Right lobe of liver (tissue), 6 donors: ENCODE results near the gene EFNA3. TPM values are rescaled to one million over a fixed set of nuclear protein-coding genes. Genes with fewer than 3 reads are reported as not detected.
A peak's percentile ranks its signal among the peaks of the same experiment; 100 is the strongest.

ENCODE experiments used
- ATAC-seq, 4 donors: fragments of 200-7000 bp; cut with Tn5 transposase; one replicate each; pipeline ENCODE4 v1.9.1; 2020; ENCODE audit warnings: mild to moderate bottlenecking in 4 of 4, moderate library complexity in 4 of 4
- DNase-seq, 3 donors: peaks; one replicate each; pipeline ENCODE4 v3.0.0-alpha.2; 2020
- H3K27ac ChIP-seq, 3 donors: fragments of 200-600 bp; one replicate each; pipeline ENCODE4 v1.8.0; 2022
- H3K27me3 ChIP-seq, 2 donors: fragments of 200-600 bp; one replicate each; pipeline ENCODE4 v1.8.0; 2022
- H3K36me3 ChIP-seq, 4 donors: fragments of 200-600 bp; sonication (generic) in 1 of 4; one replicate each; pipeline versions ENCODE4 v1.5.1 to v1.8.0; 2017 to 2022; ENCODE audit warnings: control low read depth in 1 of 4
- H3K4me1 ChIP-seq, 4 donors: fragments of 200-600 bp; sonication (generic) in 1 of 4; one replicate each; pipeline versions ENCODE4 v1.5.1 to v1.8.0; 2017 to 2022; ENCODE audit warnings: control low read depth in 1 of 4
- H3K4me3 ChIP-seq, 3 donors: fragments of 200-600 bp; one replicate each; pipeline ENCODE4 v1.8.0; 2022
- H3K9me3 ChIP-seq, 4 donors: fragments of 200-600 bp; sonication (generic) in 1 of 4; one replicate each; pipeline versions ENCODE4 v1.5.1 to v1.8.0; 2017 to 2022; ENCODE audit warnings: control low read depth in 1 of 4
- POLR2A ChIP-seq: fragments of 450-650 bp; IDR thresholded peaks from one replicate; pipeline ENCODE4 v1.6.1; 2017; ENCODE audit warnings: antibody characterized with exemption, mild to moderate bottlenecking
- WGBS: methylation state at CpG from one replicate; pipeline ENCODE4 v1.1.6; 2018; ENCODE audit warnings: low coverage, low lambda C conversion rate; ENCODE audit not compliant: insufficient coverage; ENCODE audit errors: missing lambda C conversion rate; 5-methylcytosine and 5-hydroxymethylcytosine counted together
- intact Hi-C, 2 donors: fragments of 100-400 bp; cut with DNase I; formaldehyde crosslinking; loops; one replicate each; pipeline versions ENCODE4 v1.11.2 to v1.14.1; 2022
- total RNA-seq, 6 experiments: library from RNA; depleted of rRNA in 2 of 6; stranded (reverse); fragments of >200 nt in 2 of 6; fragmentation: NEBNext Ultra II Directional in 3 of 6; extraction: Animal tissue kit (Norgen Biotek cat#: 25700) in 3 of 6; gene quantifications; one replicate each; pipeline versions ENCODE4 v1.1.0 to v1.2.4, GENCODE V29; 2016 to 2023
- TF ChIP-seq, protein P1 (sequence below), 4 donors: fragments of 200-600 bp in 3 of 4; fragments of 450-650 bp in 1 of 4; IDR thresholded peaks; one replicate each; pipeline versions ENCODE4 v1.5.1 to v1.8.0; 2016 to 2022; ENCODE audit warnings: antibody characterized with exemption in 4 of 4, mild to moderate bottlenecking in 2 of 4
- donor health status: DM: no; HTN: yes; CAD: no.
- donor health status: DM: no; HTN: no; CAD: no.
- donor health status: DM: no; HTN: no; CAD: no.
- donor health status: DM: no; HTN: yes; CAD: no.
- donor health status: DM: no; HTN: yes; CAD: no.

Gene EFNA3
- total RNA-seq, 6 experiments from 2014 or later: 0.26 to 4.0 (median 2.5) TPM

DNA sequence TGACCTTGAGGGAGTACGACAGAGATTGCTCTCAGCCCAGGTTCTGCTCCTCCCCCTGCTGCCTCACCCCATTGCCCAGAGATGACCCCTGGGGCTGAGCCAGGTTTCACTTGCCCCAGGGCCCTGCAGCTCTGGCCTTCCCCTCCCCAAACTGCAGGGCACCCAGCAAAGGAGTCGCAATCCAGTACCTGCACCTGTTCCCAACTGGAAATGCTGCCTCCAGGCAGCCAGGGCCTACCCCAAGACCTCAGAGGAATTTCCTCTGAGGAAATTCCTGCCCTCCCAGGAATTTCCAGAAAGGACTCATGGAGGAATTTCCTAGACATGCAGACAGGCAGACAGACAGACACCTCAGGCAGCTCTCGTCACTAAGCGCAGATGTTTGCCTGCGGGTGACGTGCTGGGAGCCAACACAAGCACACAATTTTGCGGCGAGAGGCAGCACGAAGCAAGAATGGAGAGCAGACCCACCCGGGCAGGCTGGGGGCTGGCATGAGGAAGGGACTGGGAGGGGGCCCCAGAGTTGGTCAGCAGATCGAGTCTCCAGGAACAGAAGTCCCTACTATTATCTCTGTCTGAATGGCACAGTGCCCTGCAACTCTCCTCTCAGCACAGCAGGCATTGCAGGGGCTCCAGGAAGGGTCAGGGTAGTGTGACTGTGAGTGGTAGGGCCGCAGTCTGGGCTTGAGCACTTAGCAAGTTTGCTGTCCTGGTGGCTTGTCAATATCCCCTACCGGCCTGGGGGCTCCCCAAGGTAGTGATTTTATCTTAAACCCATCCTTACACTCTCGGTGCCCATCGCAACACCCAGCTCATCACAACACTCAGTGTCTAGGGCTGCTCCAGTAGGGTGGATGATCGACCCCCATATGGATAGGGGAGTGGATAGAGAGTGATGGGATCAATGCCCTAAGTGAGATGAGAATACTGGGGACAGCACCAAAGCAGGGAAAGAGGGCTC is 46.1 kb downstream of the EFNA3 start:
- 31% methylated on average over 2 of the region's 16 CpGs for WGBS
- Histone ChIP-seq H3K27ac (peak overlapping the region; percentile 97 to 100 (median 99)), H3K36me3 (peaks cover 0 to 12% (median 2%) of the 10 kb centered on the region in 4 donors), H3K4me1 (peaks cover 0 to 24% (median 8%) of the 10 kb centered on the region in 4 donors), H3K9me3 (no peaks in the 10 kb centered on the region), H3K4me3 (peak overlapping the region in 2 of 3 donors; percentile 84 to 96), H3K27me3 (no peaks in the 10 kb centered on the region)
- intact Hi-C loops: no loop called here
- ATAC-seq: peak; percentile 21 to 37 (median 32)
- TF ChIP-seq POLR2A: peak; percentile 34
- TF ChIP-seq, protein P1, sequence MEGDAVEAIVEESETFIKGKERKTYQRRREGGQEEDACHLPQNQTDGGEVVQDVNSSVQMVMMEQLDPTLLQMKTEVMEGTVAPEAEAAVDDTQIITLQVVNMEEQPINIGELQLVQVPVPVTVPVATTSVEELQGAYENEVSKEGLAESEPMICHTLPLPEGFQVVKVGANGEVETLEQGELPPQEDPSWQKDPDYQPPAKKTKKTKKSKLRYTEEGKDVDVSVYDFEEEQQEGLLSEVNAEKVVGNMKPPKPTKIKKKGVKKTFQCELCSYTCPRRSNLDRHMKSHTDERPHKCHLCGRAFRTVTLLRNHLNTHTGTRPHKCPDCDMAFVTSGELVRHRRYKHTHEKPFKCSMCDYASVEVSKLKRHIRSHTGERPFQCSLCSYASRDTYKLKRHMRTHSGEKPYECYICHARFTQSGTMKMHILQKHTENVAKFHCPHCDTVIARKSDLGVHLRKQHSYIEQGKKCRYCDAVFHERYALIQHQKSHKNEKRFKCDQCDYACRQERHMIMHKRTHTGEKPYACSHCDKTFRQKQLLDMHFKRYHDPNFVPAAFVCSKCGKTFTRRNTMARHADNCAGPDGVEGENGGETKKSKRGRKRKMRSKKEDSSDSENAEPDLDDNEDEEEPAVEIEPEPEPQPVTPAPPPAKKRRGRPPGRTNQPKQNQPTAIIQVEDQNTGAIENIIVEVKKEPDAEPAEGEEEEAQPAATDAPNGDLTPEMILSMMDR (IDR thresholded peaks at IDR 0.05): peak in 1 of 4 donors; percentile 13
- DNase-seq: peak; percentile 86 to 94 (median 91)

DNA sequence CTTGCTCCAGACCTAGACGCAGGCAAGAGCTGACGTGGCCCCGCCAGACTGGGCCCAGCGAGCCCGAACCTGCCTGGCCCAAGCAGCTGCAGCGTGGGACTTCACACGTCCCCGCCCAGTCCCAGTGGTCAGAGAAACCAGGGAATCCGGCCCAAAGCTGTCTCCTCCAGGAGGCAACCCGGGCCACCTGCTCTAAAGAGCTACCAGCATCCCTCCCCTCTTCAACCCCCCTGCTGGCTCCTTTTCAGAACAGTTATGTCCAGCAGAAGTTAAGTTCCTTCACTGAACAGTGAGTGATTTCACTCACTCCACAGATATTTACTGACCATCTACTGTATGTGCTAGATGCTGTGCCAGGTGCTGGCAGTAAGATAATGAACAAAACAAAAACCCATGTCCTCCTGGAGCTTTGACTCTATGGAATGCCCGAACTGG is 46.9 kb downstream of the EFNA3 start:
- ATAC-seq: peak in 3 of 4 donors; percentile 0 to 1 (median 1)
- Histone ChIP-seq H3K4me3 (peak overlapping the region in 2 of 3 donors; percentile 84 to 96), H3K27me3 (no peaks in the 10 kb centered on the region), H3K27ac (peak overlapping the region; percentile 97 to 100 (median 99)), H3K36me3 (peaks cover 0 to 17% (median 5%) of the 10 kb centered on the region in 4 donors), H3K9me3 (no peaks in the 10 kb centered on the region), H3K4me1 (peaks cover 0 to 24% (median 8%) of the 10 kb centered on the region in 4 donors)
- peak; percentile 68 to 71 (median 68) for DNase-seq
- intact Hi-C loops: no loop called here
- WGBS: no CpG with 5 or more reads among the region's 11 CpGs
- no peak for TF ChIP-seq POLR2A
- TF ChIP-seq, protein P1 (IDR thresholded peaks at IDR 0.05): peak in 1 of 4 donors; percentile 11

DNA sequence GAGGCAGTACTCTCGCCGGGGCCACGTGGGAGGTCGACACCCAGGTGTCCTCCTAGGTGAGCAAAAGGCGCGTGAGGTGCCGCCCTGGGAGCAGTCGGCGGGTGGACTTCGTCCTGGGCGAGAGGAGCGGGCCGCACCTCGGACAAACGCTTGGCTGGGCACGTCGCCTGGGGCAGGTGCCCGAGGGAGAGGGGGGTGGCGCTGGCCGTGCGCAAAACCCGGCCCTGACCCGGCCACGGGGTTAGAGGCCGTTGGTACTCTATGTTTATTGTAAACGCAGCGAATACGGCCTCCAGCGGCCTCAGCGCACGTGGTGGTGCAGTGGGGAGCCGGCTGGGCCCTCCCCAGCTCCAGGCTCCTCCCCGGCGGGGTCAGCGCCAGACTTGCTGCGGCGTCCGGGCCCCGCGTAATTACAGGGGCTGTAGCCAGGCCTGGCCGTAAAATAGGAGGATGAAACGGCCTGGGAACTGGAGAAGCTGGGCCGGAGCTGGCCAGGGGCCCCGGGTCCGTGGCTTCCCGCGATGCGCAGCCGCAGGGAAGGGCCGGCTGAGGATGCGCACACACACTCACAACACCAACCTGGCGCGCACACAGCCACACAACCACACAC is 47.4 kb downstream of the EFNA3 start:
- TF ChIP-seq, protein P1 (IDR thresholded peaks at IDR 0.05): no peak
- peak; percentile 75 for TF ChIP-seq POLR2A
- intact Hi-C loops: loop anchor here in 1 of 2 donors (2.0 kb wide), 1 partner anchor 21 kb away; no protein-coding TSS in a partner anchor
- peak overlapping the region; percentile 84 to 96 (median 95) for H3K4me3 ChIP-seq
- no peaks in the 10 kb centered on the region for H3K9me3 ChIP-seq
- H3K27ac ChIP-seq: peak overlapping the region; percentile 97 to 100 (median 99)
- no peaks in the 10 kb centered on the region for H3K27me3 ChIP-seq
- WGBS: 23% methylated on average over 12 of the region's 53 CpGs
- H3K4me1 ChIP-seq: peaks cover 0 to 27% (median 8%) of the 10 kb centered on the region in 4 donors
- ATAC-seq (peak; percentile 52 to 73 (median 63)), DNase-seq (peak; percentile 97 to 98 (median 98))
- peaks cover 0 to 22% (median 8%) of the 10 kb centered on the region in 4 donors for H3K36me3 ChIP-seq

DNA sequence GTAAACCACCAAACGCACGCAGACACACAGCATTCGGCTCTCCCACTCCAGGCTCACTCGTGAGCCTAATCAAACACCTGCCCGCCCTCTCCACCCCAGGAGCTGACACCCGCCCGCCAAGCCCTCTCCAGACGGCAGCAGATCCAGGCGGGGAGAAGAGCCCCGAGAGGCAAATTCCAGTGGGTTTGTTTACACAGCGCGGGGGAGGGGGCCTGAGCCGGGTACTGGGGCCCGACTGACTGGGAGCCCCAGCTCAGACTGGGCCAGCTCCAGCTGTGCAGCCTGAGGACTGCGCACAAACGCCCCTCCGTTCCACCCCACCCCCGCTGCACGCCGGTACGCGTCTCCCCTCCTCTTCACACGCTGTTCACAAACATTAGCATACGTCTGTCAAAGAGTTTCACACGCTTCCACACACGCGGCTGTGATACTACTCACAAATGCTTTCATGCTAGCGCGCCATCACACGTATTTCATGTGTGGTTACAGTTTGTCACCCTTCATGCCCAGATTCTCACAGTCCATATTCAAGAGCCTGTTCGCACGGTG is 48.0 kb downstream of the EFNA3 start:
- TF ChIP-seq, protein P1 (IDR thresholded peaks at IDR 0.05): no peak
- no peak for TF ChIP-seq POLR2A
- no peaks in the 10 kb centered on the region for H3K9me3 ChIP-seq
- peak overlapping the region; percentile 84 to 96 (median 95) for H3K4me3 ChIP-seq
- ATAC-seq (peak; percentile 19 to 58 (median 35)), DNase-seq (peak; percentile 79 to 89 (median 80))
- peaks cover 0 to 32% (median 10%) of the 10 kb centered on the region in 4 donors for H3K4me1 ChIP-seq
- peaks cover 0 to 28% (median 11%) of the 10 kb centered on the region in 4 donors for H3K36me3 ChIP-seq
- intact Hi-C loops: loop anchor here in 1 of 2 donors (2.0 kb wide), 1 partner anchor 22 kb away; no protein-coding TSS in a partner anchor
- H3K27me3 ChIP-seq: no peaks in the 10 kb centered on the region
- WGBS: under 1% methylated on average over 17 of the region's 32 CpGs
- H3K27ac ChIP-seq: peak overlapping the region; percentile 97 to 100 (median 99)
